KOPT-K1 (cell line): ENCODE results near the gene FH.

Source experiments
- H3K27ac ChIP-seq: fragments of 200-600 bp; sonication (generic); 2 replicates; pipeline ENCODE4 v1.5.1; 2016; ENCODE audit warnings: antibody characterized with exemption, mild to moderate bottlenecking, low read depth, low read length; ENCODE audit not compliant: poor library complexity, severe bottlenecking
- H3K36me3 ChIP-seq: fragments of 200-600 bp; sonication (generic); 2 replicates; pipeline ENCODE4 v1.5.1; 2017; ENCODE audit warnings: antibody characterized with exemption, mild to moderate bottlenecking, low read length, moderate library complexity; ENCODE audit not compliant: insufficient read depth
- H3K9me3 ChIP-seq: fragments of 200-600 bp; sonication (generic); 2 replicates; pipeline ENCODE4 v1.5.1; 2017; ENCODE audit warnings: antibody characterized with exemption, low read length, mild to moderate bottlenecking; ENCODE audit not compliant: insufficient read depth, poor library complexity, severe bottlenecking

FH gene

DNA sequence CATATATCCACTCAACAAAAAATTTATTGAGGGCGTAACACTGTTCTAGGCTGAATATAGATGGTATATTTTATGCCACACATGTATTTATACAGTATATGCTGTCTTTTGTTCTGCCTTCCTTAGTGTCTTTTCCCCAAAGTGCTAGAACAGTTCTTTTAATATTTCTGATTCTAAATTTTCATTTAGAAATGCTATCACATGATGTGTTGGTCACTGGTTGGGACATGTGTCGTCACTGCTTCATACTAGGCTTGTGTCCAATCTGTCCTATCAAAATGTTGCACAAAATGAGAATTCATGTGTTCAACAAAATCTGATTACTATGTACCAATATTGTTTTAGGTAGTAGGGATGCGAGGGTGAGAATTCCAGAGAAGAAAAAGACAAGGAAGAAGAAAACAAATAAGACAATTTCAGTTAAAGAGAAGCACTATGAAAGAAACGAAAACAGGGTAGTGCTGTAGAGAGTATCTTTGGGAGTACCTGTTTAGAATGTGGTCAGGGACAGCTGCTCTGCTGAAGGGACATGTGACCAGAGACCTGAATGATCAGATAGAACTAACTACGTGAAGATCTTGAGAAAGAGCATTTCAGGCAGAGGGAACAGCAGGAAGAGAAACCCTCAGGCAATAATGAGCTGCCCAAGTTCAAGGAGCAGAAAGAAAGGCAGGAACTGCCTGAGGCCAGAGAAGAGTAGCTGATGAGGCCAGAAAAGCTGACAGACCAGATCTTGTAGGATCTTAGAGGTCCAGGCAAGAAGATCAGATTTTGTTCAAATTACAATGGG, 14.0 kb upstream of the FH start:
- Histone ChIP-seq H3K9me3 (no peaks in the 10 kb centered on the region), H3K27ac (no peak overlapping the region)

DNA sequence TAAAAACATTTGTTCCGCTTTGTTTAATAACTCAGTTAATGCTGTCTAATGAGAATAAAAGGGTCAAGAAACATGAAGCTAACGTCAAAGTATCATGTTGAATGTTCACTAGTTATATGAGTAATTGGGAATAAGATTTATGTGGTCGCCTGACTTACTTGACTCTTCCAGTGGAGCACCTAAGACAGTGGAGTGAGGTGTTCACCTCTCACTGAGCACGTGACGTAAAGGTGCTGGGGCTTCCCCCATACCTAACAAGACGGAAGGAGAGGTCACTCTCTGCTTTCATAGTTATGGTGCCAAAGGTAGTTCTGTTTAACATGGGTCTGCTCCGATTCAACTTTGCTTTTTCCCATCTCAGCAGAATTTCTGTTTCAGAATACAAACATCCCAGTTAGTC, 13.3 kb upstream of the FH start:
- Histone ChIP-seq H3K36me3 (no peaks in the 10 kb centered on the region), H3K27ac (no peak overlapping the region), H3K9me3 (no peaks in the 10 kb centered on the region)

More for the DNA sequence above, 14.0 kb upstream of the FH start:
- no peaks in the 10 kb centered on the region for H3K36me3 ChIP-seq

DNA sequence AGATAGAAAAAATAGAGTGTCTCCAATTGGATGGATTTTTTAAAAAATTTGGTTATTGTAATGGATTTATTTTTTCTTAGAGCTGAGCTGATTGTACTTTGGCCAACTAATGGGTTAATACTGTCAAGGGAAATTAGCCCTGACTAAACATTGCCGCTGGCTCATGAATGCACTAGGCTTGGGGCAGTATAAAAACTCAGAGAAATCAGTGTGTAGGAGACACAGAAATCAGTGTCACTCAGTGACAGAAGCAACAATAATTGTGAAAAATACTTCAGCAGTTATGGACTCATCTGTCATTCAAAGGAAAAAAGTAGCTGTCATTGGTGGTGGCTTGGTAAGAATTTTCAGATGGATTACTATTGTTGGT, 12.6 kb upstream of the FH start, which contains the start of gene KMO:
Gene KMO (plus strand): TSS at position 217 of the 370 bp plus-strand sequence. CDS start 67 bp downstream, at position 284.
- Histone ChIP-seq H3K27ac (peak within 1 kb of the TSS; percentile 51), H3K9me3 (no peaks in the 10 kb centered on the region), H3K36me3 (no peaks in the 10 kb centered on the region)

DNA sequence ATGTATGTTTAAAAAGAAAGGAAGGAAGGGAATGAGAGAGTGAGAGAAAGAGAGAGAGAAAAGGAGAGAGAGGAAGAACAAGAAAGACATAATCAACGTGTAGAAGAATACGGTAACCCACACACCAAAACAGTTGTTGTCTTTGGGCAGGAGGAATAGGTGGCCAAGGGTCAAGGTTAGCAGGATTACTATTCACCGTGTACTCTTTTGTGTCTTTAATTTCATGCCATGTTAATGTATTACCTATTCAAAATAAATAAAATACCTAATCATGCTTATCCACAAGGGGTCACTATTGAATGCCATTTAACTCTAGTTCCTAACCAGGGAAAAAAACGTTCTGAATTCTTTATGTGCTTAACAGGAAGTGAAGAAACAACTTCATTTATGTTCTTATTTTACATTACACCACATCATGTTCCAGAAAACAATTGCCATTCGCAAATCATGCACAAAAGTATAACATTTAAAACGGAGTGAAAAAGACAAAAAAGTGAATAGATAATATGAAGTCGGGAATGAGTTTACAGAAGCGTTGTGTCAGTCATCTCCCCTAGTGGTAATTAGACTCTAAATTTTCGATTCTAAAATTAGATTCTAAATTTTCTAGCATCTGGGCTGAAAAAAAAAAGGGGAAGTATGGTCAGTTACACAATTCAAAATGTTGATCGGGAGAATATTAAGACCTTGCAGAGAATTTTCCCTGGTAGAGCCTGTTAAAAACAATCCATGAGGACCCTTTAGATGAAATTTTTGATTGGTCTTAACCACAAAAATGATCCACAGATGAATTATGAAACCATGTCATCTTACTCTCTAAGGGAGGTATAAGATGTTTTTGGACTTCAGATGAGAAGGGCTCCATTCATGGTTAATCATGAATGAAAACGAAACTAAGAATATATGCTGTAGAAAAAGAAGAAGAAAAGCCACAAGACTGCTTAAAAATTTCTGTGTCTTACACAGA, 11.9 kb upstream of the FH start:
- H3K9me3 ChIP-seq, result no peaks in the 10 kb centered on the region
- peak overlapping the region; percentile 51 for H3K27ac ChIP-seq
- H3K36me3 ChIP-seq, result no peaks in the 10 kb centered on the region

DNA sequence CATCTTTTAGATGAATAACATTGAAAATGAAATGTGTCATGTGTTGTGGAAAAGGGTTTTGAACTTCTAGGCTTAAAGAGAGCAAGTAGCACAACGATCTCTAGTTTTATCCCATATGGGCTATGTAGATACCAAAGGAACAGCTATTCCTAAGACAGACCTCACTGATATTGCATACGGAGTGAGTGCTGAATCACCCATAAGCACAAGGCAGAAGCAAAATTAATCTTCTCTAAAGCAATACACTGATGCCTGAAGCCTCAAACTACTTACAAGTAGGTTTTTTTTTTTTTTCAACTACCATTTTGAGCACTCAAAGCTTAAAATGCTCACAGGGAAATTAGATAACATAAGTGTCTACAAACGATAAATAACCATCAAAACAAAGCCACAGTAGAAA, 7.6 kb upstream of the FH start:
- Histone ChIP-seq H3K27ac (no peak overlapping the region), H3K36me3 (no peaks in the 10 kb centered on the region), H3K9me3 (no peaks in the 10 kb centered on the region)

DNA sequence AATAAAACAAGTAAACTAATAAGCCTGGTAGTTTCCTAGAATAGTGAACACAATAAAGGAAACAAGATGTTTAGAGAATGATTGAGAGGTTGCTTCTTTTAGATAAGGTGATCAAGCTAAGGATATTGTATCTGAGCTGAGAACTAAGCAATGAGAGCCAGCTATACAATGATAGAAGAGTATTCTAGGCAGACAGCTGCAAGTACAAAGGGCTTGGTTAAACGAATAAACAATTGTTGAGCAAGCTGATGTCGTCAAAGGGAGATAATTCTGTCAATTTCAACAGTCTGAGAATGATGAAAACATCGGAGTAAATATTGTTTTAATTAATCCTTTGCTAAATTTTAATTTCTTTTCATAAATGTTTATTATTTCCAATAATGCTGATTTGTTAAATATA, 5.5 kb upstream of the FH start:
- H3K9me3 ChIP-seq, result no peaks in the 10 kb centered on the region
- no peak overlapping the region for H3K27ac ChIP-seq
- H3K36me3 ChIP-seq, result no peaks in the 10 kb centered on the region

DNA sequence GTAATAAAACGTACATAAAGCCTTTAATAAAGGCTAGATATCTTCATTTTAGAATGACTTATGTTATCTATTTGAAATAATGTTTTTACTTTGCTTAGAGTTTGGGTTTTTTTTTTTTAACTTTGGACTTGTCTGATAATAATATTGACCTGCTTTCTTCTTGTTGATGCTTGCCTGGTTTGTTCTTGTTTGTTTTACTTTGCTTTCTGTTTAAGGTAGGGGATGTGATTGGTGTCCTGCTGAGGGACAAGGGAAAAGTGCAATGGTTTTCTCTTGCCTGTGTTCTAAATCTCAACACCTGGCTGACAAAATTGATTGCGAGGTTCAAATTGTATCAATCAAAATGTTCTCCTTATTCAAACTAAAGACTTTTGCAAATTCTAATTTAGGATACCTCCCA, 2.2 kb upstream of the FH start:
- Histone ChIP-seq H3K9me3 (no peaks in the 10 kb centered on the region), H3K27ac (no peak overlapping the region), H3K36me3 (no peaks in the 10 kb centered on the region)

DNA sequence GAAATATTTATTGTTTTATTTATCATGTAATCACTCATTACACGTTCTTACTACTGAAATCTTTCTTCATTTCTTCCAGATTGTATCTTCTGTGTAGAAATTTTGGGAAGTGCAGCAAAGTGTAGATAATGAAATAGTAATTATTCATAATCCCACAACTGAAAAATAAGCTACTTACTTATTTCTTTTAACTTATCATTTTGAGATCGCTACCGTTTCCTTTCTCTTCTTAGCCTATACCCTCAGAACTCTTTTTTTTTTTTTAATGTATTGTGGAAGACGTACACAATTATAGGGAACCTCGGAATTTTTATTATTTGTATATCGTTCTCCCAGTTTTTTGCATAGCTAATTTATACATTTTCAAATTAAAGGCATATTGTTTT, 518 bp upstream of the FH start:
- peaks cover 12% of the 10 kb centered on the region for H3K36me3 ChIP-seq
- H3K27ac ChIP-seq, result peak overlapping the region; percentile 74
- H3K9me3 ChIP-seq, result no peaks in the 10 kb centered on the region

DNA sequence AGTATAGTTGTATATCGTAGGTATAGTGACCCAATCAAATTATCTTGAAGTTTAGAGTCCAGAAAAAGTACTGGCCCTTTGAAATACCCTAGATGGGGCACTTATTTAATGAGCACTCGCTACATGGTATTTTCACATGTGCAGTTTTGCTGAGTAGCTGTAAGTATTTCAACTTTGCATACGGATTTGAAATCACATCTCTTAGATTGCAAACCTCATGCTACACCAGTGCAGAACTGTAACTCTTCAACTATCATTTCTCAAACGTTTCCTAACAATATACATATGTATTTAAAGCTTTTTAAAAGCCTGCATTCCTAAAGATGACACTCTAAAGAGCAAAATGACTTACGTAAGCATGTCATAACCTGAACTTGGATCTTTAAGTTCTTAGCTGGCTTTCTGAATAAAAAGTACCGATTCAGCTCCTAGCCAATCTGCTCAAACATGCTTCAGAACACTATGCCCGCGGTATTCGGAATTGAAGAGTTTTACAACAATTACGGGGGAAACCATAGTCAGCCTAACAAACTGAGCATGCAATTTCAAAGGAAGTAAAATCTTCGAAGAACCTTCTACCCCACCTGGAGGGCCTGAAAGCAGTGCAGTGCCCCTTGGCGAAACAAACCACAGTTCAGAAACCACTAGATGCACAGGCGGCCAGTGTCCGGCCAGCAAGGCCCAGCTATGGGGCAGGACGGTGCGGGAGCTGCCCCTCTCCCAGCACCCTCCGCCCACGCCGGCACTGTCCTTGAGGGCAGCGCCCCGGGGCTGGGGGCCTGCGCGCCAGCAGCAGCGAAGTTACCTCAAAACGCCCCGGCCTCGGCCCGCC, 863 bp downstream of the FH start:
- Histone ChIP-seq H3K36me3 (peaks cover 25% of the 10 kb centered on the region), H3K9me3 (no peaks in the 10 kb centered on the region), H3K27ac (peak overlapping the region; percentile 74)

DNA sequence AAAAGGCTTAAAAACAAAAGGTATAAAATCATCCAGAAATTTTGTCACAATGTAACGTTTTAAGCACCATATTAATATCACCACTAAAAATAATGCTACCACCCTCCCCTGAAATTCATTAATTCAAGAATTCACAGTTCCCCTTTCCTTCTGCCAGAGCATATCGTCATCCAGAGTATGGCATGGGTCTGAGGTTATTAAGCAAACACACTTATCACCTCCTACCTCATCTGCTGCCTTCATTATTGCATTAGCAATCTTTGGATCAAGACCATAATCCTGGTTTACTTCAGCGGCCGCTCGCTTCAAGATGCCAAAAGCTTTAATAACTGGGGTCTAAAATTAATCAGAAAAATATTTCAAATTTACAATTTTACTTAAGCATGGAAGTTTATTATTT, 6.2 kb downstream of the FH start:
- Histone ChIP-seq H3K9me3 (no peaks in the 10 kb centered on the region), H3K36me3 (peaks cover 75% of the 10 kb centered on the region), H3K27ac (no peak overlapping the region)

DNA sequence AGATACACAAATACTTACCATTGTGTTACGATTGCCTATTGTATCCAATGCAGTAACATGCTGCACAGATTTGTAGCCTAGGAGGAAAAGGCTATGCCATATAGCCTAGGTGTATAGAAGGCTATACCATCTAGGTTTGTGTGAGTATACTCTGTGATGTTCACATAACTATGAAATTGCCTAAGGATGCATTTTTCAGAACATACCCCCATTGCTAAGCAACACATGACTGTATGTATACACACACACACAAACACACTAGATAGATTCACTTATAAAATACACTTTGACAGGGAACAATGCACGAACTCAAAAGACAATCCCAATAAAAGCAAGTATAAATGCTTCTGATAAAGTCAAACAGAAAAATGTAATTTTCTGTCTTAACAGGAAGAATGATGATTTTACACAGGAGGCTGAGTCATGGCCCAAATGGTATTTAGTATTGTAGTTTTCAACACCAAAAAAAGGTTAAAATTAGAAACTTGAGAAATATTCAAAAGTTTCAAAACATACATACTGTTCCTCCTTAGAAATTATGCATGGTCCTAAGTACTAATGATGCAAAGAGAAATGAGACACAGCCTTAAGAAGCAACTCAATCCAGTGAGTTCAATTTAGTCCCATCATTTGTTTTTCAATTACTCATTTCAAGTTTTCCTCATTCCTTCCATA, 12.2 kb downstream of the FH start:
- H3K36me3 ChIP-seq, result peaks cover 99% of the 10 kb centered on the region
- H3K9me3 ChIP-seq, result no peaks in the 10 kb centered on the region
- no peak overlapping the region for H3K27ac ChIP-seq

DNA sequence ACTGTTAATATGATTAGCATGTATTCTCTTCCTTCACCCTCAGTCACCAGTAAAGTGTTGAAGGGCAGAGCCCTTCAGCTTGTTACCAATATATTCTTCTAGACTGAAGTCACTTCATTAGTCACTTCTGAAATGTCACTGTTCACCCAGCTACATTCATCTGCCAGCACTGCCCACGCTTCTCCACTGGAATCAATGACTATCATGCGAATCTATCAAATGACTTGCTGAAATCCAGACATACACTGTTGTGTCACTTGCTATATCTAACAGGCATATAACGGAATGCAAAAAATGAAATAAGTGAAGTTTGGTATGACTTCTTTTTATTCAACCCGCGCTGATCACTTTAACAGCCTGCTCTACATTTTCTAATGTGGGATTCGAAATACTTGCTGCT, 16.1 kb downstream of the FH start:
- no peak overlapping the region for H3K27ac ChIP-seq
- peaks cover 95% of the 10 kb centered on the region for H3K36me3 ChIP-seq
- no peaks in the 10 kb centered on the region for H3K9me3 ChIP-seq

DNA sequence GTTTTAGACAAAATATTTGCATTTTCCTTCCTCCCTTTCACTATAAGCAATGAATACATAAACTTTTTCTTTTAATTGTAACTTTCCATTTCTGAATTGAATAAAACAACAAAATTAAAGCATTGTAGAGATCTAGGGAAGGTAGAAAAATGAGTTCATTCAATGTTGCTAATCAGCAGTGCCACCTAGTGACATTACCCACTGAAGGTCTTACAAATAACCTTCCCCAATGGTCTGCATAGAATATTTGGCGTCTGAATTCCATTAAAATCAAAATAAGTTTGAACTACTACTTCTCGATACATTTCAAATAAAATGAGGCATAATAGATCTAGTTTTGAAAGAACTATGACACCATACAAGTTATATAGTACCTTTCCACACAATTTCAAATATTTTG, 19.6 kb downstream of the FH start:
- H3K9me3 ChIP-seq, result no peaks in the 10 kb centered on the region
- H3K36me3 ChIP-seq, result peaks cover 94% of the 10 kb centered on the region
- no peak overlapping the region for H3K27ac ChIP-seq

DNA sequence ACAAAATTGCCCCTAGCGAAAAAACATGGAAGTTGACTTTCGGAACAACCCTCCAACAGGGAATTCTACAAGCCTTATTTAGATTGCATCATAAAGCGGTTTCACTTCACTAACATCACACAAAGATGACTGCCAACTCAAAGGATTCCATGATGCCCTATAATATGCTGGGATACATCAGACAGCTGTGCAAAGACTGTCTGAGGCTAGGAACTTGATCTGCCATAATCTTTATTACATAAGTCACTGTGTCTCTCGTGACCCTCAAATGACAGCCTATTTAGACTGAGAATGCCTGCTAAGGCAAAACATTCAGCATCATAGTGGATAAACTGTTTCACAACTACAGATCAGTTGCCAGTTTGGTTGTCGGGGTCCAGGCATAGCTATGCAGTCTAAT, 23.8 kb downstream of the FH start:
- Histone ChIP-seq H3K9me3 (no peaks in the 10 kb centered on the region), H3K27ac (no peak overlapping the region), H3K36me3 (peaks cover 75% of the 10 kb centered on the region)
